Measurements from ENCODE around the gene RPTOR. TPM values are rescaled to one million over a fixed set of nuclear protein-coding genes. Genes with fewer than 3 reads are reported as not detected.

RPTOR gene
- total RNA-seq, 1 experiment from 2014 or later, result 30.6 TPM

DNA sequence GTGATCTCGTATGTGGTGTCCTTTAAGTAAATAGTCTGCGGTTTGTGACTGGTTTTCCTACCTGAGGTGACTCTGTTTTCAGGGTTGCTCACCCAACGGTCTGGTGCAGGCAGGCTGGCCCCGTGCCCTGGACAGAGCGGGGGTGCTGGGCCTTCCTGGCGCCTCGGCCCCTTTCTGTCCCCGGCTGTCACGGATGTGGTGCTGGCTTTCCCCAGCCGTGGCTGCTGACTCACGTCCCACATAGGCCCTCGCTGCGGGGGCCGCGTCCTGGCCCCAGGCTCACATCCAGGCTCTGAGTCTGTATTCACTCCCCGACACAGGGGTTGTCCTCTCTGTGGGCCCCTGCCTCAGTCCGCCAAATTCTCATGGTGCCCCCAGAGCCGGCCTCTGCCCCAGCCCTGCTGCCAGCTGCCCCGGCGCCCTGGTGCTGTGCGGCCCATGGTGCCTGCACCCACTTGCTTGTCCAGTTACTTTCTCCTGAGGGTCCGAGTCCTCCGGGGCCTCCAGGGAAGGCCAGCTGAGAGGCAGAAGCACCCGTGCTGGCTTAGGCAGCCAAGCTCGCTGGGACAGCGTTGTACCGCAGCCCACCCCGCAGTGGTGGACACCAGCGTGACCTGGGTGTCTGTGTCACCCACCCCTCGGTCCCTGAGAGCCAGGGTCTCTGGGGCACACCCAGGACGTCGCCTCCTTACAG is 452.9 kb downstream of the RPTOR start:
- Histone ChIP-seq H3K79me2 (ENCODE audit: low read length) (peaks cover 12% of the 10 kb centered on the region), H2AFZ (ENCODE audit: low read length) (no peak overlapping the region), H3K4me3 (ENCODE audit: low read length) (no peak overlapping the region), H3K4me1 (ENCODE audit: low read length) (peaks cover 9% of the 10 kb centered on the region), H3K27me3 (ENCODE audit: low read length) (no peaks in the 10 kb centered on the region), H3K36me3 (ENCODE audit: insufficient read depth, low read length) (no peaks in the 10 kb centered on the region), H3K9me2 (replicated peaks; ENCODE audit: insufficient read depth, low read length) (no peaks in the 10 kb centered on the region), H3K4me2 (ENCODE audit: low read depth, low read length, poor library complexity, severe bottlenecking) (no peak overlapping the region), H3K27ac (ENCODE audit: low read length) (no peak overlapping the region), H3K9ac (ENCODE audit: low read length) (no peak overlapping the region), H3K9me3 (ENCODE audit: low read length) (no peaks in the 10 kb centered on the region), H4K20me1 (ENCODE audit: insufficient read depth, low read depth, low read length) (peaks cover 6% of the 10 kb centered on the region; the same call in 1 of the 2 replicates)
- DNase-seq, result no peak

GRCh38 chr17:80998118-80998747 is 453.6 kb downstream of the RPTOR start:
- no peak overlapping the region for H2AFZ ChIP-seq (ENCODE audit: low read length)
- no peak for DNase-seq
- H3K4me3 ChIP-seq (ENCODE audit: low read length), result no peak overlapping the region
- no peak overlapping the region for H3K4me2 ChIP-seq (ENCODE audit: low read depth, low read length, poor library complexity, severe bottlenecking)
- no peaks in the 10 kb centered on the region for H3K9me2 ChIP-seq (replicated peaks; ENCODE audit: insufficient read depth, low read length)
- no peaks in the 10 kb centered on the region for H3K9me3 ChIP-seq (ENCODE audit: low read length)
- no peak overlapping the region for H3K9ac ChIP-seq (ENCODE audit: low read length)
- H3K27ac ChIP-seq (ENCODE audit: low read length), result no peak overlapping the region
- peaks cover 5% of the 10 kb centered on the region for H3K79me2 ChIP-seq (ENCODE audit: low read length)
- H3K36me3 ChIP-seq (ENCODE audit: insufficient read depth, low read length), result no peaks in the 10 kb centered on the region
- H3K4me1 ChIP-seq (ENCODE audit: low read length), result peaks cover 2% of the 10 kb centered on the region
- 0 out of 2 replicates have a peak, but pooled peaks cover 6% of the 10 kb centered on the region for H4K20me1 ChIP-seq (ENCODE audit: insufficient read depth, low read depth, low read length)
- no peaks in the 10 kb centered on the region for H3K27me3 ChIP-seq (ENCODE audit: low read length)

DNA sequence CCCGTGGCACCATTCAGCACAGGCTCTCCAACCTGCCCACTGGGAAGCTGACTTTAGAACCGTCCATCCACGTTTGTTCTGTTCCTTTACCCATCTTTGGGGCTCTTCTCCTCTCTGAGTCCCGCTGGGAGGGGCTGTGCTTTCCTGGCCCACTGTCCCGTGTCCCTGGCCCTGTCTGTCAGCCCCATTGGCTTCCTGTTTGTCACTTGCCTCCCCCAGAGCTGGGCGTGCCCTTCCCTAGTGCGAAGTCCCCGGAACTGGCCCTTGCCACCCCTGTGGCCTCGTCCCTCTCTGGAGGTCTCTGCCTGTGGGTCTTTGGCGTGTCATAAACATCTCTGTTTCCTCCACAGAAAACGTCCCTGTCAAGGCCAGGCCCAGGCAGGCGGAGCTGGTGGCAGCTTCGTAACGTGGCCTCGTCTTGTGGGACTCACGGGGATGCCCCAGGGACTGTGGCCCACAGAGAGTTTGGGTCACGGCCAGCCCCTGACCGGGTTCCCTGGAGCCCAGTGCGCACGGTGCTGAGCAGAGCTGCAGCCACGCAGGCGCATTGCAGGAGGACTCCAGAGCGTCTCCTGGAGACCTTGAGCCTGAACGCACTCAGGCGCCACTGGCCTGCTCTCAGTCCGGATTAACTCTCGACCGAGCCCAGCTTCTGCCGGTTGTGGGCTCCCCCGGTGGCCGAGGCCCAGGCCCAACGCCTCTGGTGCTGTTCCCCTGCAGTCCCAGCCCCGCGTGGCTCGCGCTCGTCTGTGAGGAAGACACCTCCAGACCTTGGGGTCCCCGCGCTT is 454.3 kb downstream of the RPTOR start:
- no peak overlapping the region for H3K9ac ChIP-seq (ENCODE audit: low read length)
- H3K4me2 ChIP-seq (ENCODE audit: low read depth, low read length, poor library complexity, severe bottlenecking), result no peak overlapping the region
- no peaks in the 10 kb centered on the region for H3K9me2 ChIP-seq (replicated peaks; ENCODE audit: insufficient read depth, low read length)
- H3K27ac ChIP-seq (ENCODE audit: low read length), result no peak overlapping the region
- H3K79me2 ChIP-seq (ENCODE audit: low read length), result no peaks in the 10 kb centered on the region
- H2AFZ ChIP-seq (ENCODE audit: low read length), result no peak overlapping the region
- H3K4me1 ChIP-seq (ENCODE audit: low read length), result no peaks in the 10 kb centered on the region
- H3K36me3 ChIP-seq (ENCODE audit: insufficient read depth, low read length), result no peaks in the 10 kb centered on the region
- H3K4me3 ChIP-seq (ENCODE audit: low read length), result no peak overlapping the region
- H3K9me3 ChIP-seq (ENCODE audit: low read length), result no peaks in the 10 kb centered on the region
- 0 out of 2 replicates have a peak, but pooled peaks cover 6% of the 10 kb centered on the region for H4K20me1 ChIP-seq (ENCODE audit: insufficient read depth, low read depth, low read length)
- no peak for DNase-seq
- H3K27me3 ChIP-seq (ENCODE audit: low read length), result no peaks in the 10 kb centered on the region

DNA sequence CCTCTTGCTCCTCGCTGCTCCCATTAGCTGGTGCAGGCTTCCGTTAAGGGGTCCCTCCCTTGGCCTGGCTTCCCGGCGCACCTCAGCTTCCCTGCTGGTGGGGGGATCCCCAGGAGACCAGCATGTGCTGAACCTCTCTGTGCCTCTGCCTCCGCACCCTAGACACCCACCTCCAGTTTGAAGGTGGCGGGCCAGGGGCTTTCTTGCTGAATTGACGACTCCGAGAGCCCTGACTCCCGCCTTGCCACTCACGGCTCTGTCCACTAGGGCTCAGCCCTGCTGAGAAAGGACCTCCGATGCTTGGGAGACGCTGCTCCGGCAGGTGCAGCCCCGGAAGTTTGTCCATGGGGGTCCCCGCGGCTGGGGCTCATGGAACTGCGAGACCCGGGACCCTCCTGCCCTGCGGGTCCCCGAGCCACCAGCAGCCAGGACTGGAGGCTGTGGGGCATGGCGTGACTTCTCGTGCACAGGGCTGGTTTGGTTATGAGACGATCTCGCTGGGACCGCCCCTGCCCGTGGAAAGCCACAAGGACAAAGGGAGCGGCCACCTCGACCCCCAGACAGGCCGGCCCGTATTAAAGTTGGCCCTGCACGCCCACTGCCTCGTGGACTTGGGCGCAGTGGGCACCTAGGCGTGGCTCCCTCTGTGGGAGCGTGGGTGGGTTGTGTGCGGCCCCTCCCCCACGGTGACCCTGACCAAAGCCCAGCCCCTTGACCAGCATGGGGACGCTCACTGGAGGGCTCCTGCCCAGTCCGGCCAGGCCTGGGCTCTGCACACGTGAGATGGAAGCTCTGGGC is 455.1 kb downstream of the RPTOR start:
- no peak for DNase-seq
- no peaks in the 10 kb centered on the region for H3K79me2 ChIP-seq (ENCODE audit: low read length)
- H2AFZ ChIP-seq (ENCODE audit: low read length), result no peak overlapping the region
- no peaks in the 10 kb centered on the region for H3K4me1 ChIP-seq (ENCODE audit: low read length)
- H3K4me2 ChIP-seq (ENCODE audit: low read depth, low read length, poor library complexity, severe bottlenecking), result no peak overlapping the region
- no peaks in the 10 kb centered on the region for H3K9me3 ChIP-seq (ENCODE audit: low read length)
- H3K9ac ChIP-seq (ENCODE audit: low read length), result no peak overlapping the region
- H3K9me2 ChIP-seq (replicated peaks; ENCODE audit: insufficient read depth, low read length), result no peaks in the 10 kb centered on the region
- H4K20me1 ChIP-seq (ENCODE audit: insufficient read depth, low read depth, low read length), result 0 out of 2 replicates have a peak, but pooled peaks cover 6% of the 10 kb centered on the region
- H3K36me3 ChIP-seq (ENCODE audit: insufficient read depth, low read length), result no peaks in the 10 kb centered on the region
- H3K27ac ChIP-seq (ENCODE audit: low read length), result no peak overlapping the region
- H3K4me3 ChIP-seq (ENCODE audit: low read length), result no peak overlapping the region
- no peaks in the 10 kb centered on the region for H3K27me3 ChIP-seq (ENCODE audit: low read length)

DNA sequence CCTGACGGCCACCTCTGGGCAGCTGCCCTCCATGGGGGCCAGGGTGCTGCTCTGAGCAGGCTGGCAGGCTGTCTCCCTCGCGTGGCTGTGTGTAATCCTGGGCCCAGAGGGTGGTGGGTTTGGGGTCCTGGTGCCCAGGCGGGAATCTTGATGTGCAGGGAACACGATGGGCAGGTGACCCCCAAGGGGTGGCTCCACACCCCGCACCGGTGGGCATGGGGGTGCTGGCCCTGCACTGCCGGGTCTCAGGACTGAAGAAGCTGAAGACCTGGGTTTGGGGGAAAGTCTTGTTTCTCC is 455.6 kb downstream of the RPTOR start:
- DNase-seq, result no peak
- no peak overlapping the region for H3K27ac ChIP-seq (ENCODE audit: low read length)
- no peak overlapping the region for H3K4me3 ChIP-seq (ENCODE audit: low read length)
- H3K9me3 ChIP-seq (ENCODE audit: low read length), result no peaks in the 10 kb centered on the region
- no peaks in the 10 kb centered on the region for H3K36me3 ChIP-seq (ENCODE audit: insufficient read depth, low read length)
- no peak overlapping the region for H3K4me2 ChIP-seq (ENCODE audit: low read depth, low read length, poor library complexity, severe bottlenecking)
- no peak overlapping the region for H3K9ac ChIP-seq (ENCODE audit: low read length)
- no peaks in the 10 kb centered on the region for H3K9me2 ChIP-seq (replicated peaks; ENCODE audit: insufficient read depth, low read length)
- H4K20me1 ChIP-seq (ENCODE audit: insufficient read depth, low read depth, low read length), result 0 out of 2 replicates have a peak, but pooled peaks cover 6% of the 10 kb centered on the region
- no peak overlapping the region for H2AFZ ChIP-seq (ENCODE audit: low read length)
- H3K4me1 ChIP-seq (ENCODE audit: low read length), result no peaks in the 10 kb centered on the region
- H3K27me3 ChIP-seq (ENCODE audit: low read length), result no peaks in the 10 kb centered on the region
- no peaks in the 10 kb centered on the region for H3K79me2 ChIP-seq (ENCODE audit: low read length)

DNA sequence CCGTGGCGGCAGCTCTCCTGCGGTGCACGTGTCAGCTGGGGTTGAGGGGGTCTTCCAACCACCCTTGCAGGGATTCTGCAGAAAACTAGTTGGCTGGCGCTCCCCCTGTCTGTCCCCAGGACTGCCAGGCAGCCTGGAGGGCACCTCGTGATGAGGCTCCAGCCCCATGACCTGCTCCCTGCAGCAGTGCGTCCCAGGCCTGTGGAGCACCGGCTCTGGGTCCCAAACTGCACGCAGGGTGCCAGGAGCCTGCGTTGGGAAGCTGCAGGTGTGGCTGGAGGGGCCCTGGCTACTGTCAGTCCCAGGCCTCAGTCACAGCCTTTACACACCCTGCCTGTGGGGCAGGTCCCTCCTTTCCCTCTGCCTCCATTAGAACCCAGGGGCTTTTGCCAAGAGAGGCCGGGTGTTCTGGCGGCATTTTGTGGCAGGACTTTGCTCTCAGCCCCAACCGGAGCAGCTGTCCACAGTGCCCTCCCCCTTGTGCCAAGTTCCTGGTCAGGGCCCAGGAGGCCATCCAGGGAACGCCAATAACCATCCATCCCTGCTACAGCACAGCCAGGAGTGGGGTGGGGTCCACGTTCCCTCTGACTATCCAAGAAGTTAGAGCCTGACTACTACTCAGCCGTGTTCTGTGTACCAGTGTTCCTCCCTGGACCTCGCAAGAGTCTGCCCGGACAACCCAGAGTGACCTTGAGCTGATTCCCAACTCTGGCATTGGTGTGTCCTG is 456.2 kb downstream of the RPTOR start:
- H3K36me3 ChIP-seq (ENCODE audit: insufficient read depth, low read length), result no peaks in the 10 kb centered on the region
- H4K20me1 ChIP-seq (ENCODE audit: insufficient read depth, low read depth, low read length), result 0 out of 2 replicates have a peak, but pooled peaks cover 6% of the 10 kb centered on the region
- DNase-seq, result no peak
- no peak overlapping the region for H3K4me2 ChIP-seq (ENCODE audit: low read depth, low read length, poor library complexity, severe bottlenecking)
- H3K79me2 ChIP-seq (ENCODE audit: low read length), result no peaks in the 10 kb centered on the region
- H3K9ac ChIP-seq (ENCODE audit: low read length), result no peak overlapping the region
- no peaks in the 10 kb centered on the region for H3K9me3 ChIP-seq (ENCODE audit: low read length)
- H3K9me2 ChIP-seq (replicated peaks; ENCODE audit: insufficient read depth, low read length), result no peaks in the 10 kb centered on the region
- no peaks in the 10 kb centered on the region for H3K27me3 ChIP-seq (ENCODE audit: low read length)
- H3K4me3 ChIP-seq (ENCODE audit: low read length), result no peak overlapping the region
- no peak overlapping the region for H3K27ac ChIP-seq (ENCODE audit: low read length)
- H3K4me1 ChIP-seq (ENCODE audit: low read length), result no peaks in the 10 kb centered on the region
- H2AFZ ChIP-seq (ENCODE audit: low read length), result no peak overlapping the region

GRCh38 chr17:81002013-81002384 is 457.4 kb downstream of the RPTOR start:
- Histone ChIP-seq H3K4me2 (ENCODE audit: low read depth, low read length, poor library complexity, severe bottlenecking) (no peak overlapping the region), H3K9me3 (ENCODE audit: low read length) (no peaks in the 10 kb centered on the region), H3K9ac (ENCODE audit: low read length) (no peak overlapping the region), H3K4me1 (ENCODE audit: low read length) (no peaks in the 10 kb centered on the region), H3K27me3 (ENCODE audit: low read length) (no peaks in the 10 kb centered on the region), H3K36me3 (ENCODE audit: insufficient read depth, low read length) (no peaks in the 10 kb centered on the region), H3K9me2 (replicated peaks; ENCODE audit: insufficient read depth, low read length) (no peaks in the 10 kb centered on the region), H4K20me1 (ENCODE audit: insufficient read depth, low read depth, low read length) (0 out of 2 replicates have a peak, but pooled peaks cover 6% of the 10 kb centered on the region), H2AFZ (ENCODE audit: low read length) (no peak overlapping the region), H3K79me2 (ENCODE audit: low read length) (no peaks in the 10 kb centered on the region), H3K4me3 (ENCODE audit: low read length) (no peak overlapping the region), H3K27ac (ENCODE audit: low read length) (no peak overlapping the region)
- DNase-seq, result no peak

Data from Karpas-422 (cell line).